Measurements from ENCODE around the gene CBX1.
"Not testable (repeated sequence)": the region's sequence is repeated elsewhere in the genome, so short reads cannot be mapped to it uniquely, and the experiment has no call there.

DNA sequence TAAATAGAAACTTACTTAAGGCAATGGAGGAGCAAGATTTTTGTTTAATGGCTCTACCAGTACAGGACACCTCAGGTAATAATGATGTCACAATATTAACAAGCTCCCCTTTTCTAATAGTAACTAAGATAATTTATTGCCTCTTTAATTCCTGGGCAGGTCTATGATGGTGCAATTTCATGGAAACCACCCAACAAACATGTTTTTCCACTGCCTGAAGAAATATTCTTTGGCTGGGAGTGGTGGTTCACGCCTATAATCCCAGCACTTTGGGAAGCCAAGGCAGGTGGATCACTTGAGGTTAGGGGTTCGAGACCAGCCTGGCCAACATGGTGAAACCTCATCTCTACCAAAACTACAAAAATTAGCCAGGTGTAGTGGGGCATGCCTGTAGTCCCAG, 33.5 kb downstream of the CBX1 start:
- TF ChIP-seq, protein P1, sequence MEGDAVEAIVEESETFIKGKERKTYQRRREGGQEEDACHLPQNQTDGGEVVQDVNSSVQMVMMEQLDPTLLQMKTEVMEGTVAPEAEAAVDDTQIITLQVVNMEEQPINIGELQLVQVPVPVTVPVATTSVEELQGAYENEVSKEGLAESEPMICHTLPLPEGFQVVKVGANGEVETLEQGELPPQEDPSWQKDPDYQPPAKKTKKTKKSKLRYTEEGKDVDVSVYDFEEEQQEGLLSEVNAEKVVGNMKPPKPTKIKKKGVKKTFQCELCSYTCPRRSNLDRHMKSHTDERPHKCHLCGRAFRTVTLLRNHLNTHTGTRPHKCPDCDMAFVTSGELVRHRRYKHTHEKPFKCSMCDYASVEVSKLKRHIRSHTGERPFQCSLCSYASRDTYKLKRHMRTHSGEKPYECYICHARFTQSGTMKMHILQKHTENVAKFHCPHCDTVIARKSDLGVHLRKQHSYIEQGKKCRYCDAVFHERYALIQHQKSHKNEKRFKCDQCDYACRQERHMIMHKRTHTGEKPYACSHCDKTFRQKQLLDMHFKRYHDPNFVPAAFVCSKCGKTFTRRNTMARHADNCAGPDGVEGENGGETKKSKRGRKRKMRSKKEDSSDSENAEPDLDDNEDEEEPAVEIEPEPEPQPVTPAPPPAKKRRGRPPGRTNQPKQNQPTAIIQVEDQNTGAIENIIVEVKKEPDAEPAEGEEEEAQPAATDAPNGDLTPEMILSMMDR (IDR thresholded peaks at IDR 0.05; ENCODE audit: low read depth, low read length, poor library complexity, severe bottlenecking): not testable (repeated sequence)
- TF ChIP-seq EZH2phosphoT487 (IDR thresholded peaks at IDR 0.05; ENCODE audit: borderline replicate concordance, low read length): not testable (repeated sequence)

Measured in DOHH2 (cell line).